PC-3 (cell line): Measurements from ENCODE around the gene SELENOS. TPM values are rescaled to one million over a fixed set of nuclear protein-coding genes. Genes with fewer than 3 reads are reported as not detected.

ENCODE experiments used
- ATAC-seq: fragments of 200-7000 bp; cut with Tn5 transposase; 2 replicates; pipeline ENCODE4 v1.9.1; 2020; ENCODE audit warnings: mild to moderate bottlenecking, moderate library complexity
- BruUV-seq: library from RNA; stranded (reverse); fragments of 400-500 nt; replicated peaks from 2 replicates; lab custom pipeline; 2021; lab: Mats Ljungman, UMichigan
- CTCF ChIA-PET: fragments of 300-600 bp; sonication (Branson Sonifier 250); formaldehyde crosslinking; loops from one replicate; lab custom pipeline; 2022; ENCODE audit warnings: antibody characterized with exemption; lab: Charles Lee
- POLR2A ChIA-PET: fragments of 300-600 bp; sonication (Branson Sonifier 250); formaldehyde crosslinking; loops from one replicate; lab custom pipeline; 2022; ENCODE audit warnings: antibody characterized with exemption; ENCODE audit not compliant: unreplicated experiment; lab: Charles Lee
- DNase-seq: peaks from one replicate; pipeline ENCODE4 v3.0.0-alpha.2; 2015
- H2AFZ ChIP-seq: fragments of 300-600 bp; sonication (generic); 2 replicates; pipeline ENCODE4 v1.6.0; 2016; ENCODE audit warnings: antibody characterized with exemption, low read length
- H3F3A ChIP-seq: fragments of 300-600 bp; sonication (generic); one replicate; pipeline ENCODE4 v1.6.0; 2017; ENCODE audit warnings: antibody characterized with exemption, low read length, control low read depth, mild to moderate bottlenecking; ENCODE audit not compliant: unreplicated experiment
- H3K27ac ChIP-seq: fragments of 300-600 bp; sonication (generic); 2 replicates; pipeline ENCODE4 v1.5.1; 2016; ENCODE audit warnings: mild to moderate bottlenecking, low read length
- H3K27me3 ChIP-seq: fragments of 300-600 bp; sonication (generic); 2 replicates; pipeline ENCODE4 v1.6.1; 2016; ENCODE audit warnings: low read length, mixed read lengths
- H3K36me3 ChIP-seq: fragments of 300-600 bp; sonication (generic); 2 replicates; pipeline ENCODE4 v1.6.1; 2016; ENCODE audit warnings: low read depth, mixed run types, low read length, mixed read lengths
- H3K4me1 ChIP-seq: fragments of 300-600 bp; sonication (generic); 2 replicates; pipeline ENCODE4 v1.5.1; 2016; ENCODE audit warnings: low read length; ENCODE audit not compliant: insufficient read depth
- H3K4me2 ChIP-seq: fragments of 300-600 bp; sonication (generic); 2 replicates; pipeline ENCODE4 v1.6.0; 2016; ENCODE audit warnings: low read length
- H3K4me3 ChIP-seq: fragments of 300-600 bp; sonication (generic); 2 replicates; pipeline ENCODE4 v1.5.1; 2016; ENCODE audit warnings: mild to moderate bottlenecking, low read length, mixed read lengths
- H3K79me2 ChIP-seq: fragments of 300-600 bp; sonication (generic); 2 replicates; pipeline ENCODE4 v1.6.1; 2017; ENCODE audit warnings: low read length, mixed read lengths
- H3K9ac ChIP-seq: fragments of 300-600 bp; sonication (generic); 2 replicates; pipeline ENCODE4 v1.6.0; 2016; ENCODE audit warnings: mild to moderate bottlenecking, low read length
- H3K9me2 ChIP-seq: fragments of 300-600 bp; sonication (generic); replicated peaks from 2 replicates; pipeline ENCODE4 v1.6.1; 2016; ENCODE audit warnings: mixed run types, low read length, mixed read lengths
- H3K9me3 ChIP-seq: fragments of 300-600 bp; sonication (generic); 2 replicates; pipeline ENCODE4 v1.6.1; 2016; ENCODE audit warnings: low read length, mixed read lengths
- H4K20me1 ChIP-seq: fragments of 300-600 bp; sonication (generic); 2 replicates; pipeline ENCODE4 v1.6.1; 2016; ENCODE audit warnings: low read length, mixed read lengths
- CTCF ChIP-seq: fragments of 300-600 bp; sonication (generic); conservative IDR thresholded peaks from 2 replicates; pipeline ENCODE4 v1.5.1; 2017; ENCODE audit warnings: antibody characterized with exemption, low read depth, mild to moderate bottlenecking, low read length
- EZH2 ChIP-seq: fragments of 300-600 bp; sonication (generic); IDR thresholded peaks from one replicate; pipeline ENCODE4 v1.6.1; 2017; ENCODE audit warnings: antibody characterized with exemption, mild to moderate bottlenecking, low read length; ENCODE audit not compliant: unreplicated experiment
- EZH2phosphoT487 ChIP-seq: fragments of 300-600 bp; sonication (generic); IDR thresholded peaks from 2 replicates; pipeline ENCODE4 v1.6.1; 2018; ENCODE audit warnings: mild to moderate bottlenecking, antibody characterized with exemption, low read length, borderline replicate concordance
- intact Hi-C: fragments of 100-400 bp; cut with micrococcal nuclease; formaldehyde crosslinking; loops from 2 replicates; pipeline ENCODE4 v1.9.0; 2023
- total RNA-seq: library from RNA; depleted of rRNA; stranded (reverse); fragments of >200 nt; gene quantifications from 2 replicates; pipeline ENCODE4 v1.2.3, GENCODE V29; 2014

SELENOS gene
- total RNA-seq, 1 experiment from 2014 or later: 40.1 TPM

DNA sequence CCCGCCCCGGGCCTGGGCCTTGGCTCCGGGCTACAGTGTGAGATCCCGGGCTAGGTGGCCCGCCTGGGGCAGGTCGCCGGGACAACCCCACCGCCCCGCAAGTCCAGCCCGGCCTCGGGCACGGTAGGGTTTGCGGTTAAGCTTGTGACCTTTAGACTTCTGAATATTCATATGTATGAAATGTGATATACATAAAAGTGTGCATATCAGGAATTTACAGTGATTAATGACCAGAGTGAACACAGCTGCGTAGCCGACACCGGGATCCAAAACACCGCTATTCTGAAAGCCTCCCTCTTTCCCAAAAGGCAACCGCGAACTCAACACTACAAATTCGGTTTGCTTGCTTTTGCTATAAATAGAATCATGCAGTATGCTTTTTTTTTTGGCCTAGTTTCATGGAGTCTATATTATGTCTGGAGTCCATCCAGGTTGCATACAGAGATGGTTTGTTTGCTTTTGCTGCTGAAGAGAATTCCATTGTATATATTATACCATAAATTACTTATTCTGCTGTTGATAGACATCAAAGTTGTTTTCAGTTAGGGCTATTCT is 18.4 kb upstream of the SELENOS start:
- H3K4me2 ChIP-seq: peak overlapping the region; percentile 81
- intact Hi-C loops: loop anchor here (2.0 to 10.0 kb wide), 2 partner anchors 279 to 345 kb away; no protein-coding TSS in a partner anchor
- H3K79me2 ChIP-seq: peaks cover 43% of the 10 kb centered on the region
- DNase-seq (peak; percentile 46), ATAC-seq (peak; percentile 32)
- H3F3A ChIP-seq: peaks cover 4% of the 10 kb centered on the region
- H3K9me2 ChIP-seq: no peaks in the 10 kb centered on the region
- peak overlapping the region; percentile 82 for H3K27ac ChIP-seq
- no peaks in the 10 kb centered on the region for H3K27me3 ChIP-seq
- H3K36me3 ChIP-seq: peaks cover 9% of the 10 kb centered on the region
- H3K4me1 ChIP-seq: peaks cover 32% of the 10 kb centered on the region
- H3K4me3 ChIP-seq: peak overlapping the region; percentile 100
- no peaks in the 10 kb centered on the region for H3K9me3 ChIP-seq
- H2AFZ ChIP-seq: peak overlapping the region; percentile 94
- TF ChIP-seq EZH2 (no peak), CTCF (no peak), EZH2phosphoT487 (no peak)
- H3K9ac ChIP-seq: peak overlapping the region; percentile 98
- TSS peak; percentile 75 for BruUV-seq
- POLR2A ChIA-PET: no interaction called here
- CTCF ChIA-PET: interaction anchor here (0.6 kb wide), 1 partner anchor 288 kb away, joined by 3 read pairs; no protein-coding TSS in a partner anchor
- peaks cover 33% of the 10 kb centered on the region for H4K20me1 ChIP-seq

DNA sequence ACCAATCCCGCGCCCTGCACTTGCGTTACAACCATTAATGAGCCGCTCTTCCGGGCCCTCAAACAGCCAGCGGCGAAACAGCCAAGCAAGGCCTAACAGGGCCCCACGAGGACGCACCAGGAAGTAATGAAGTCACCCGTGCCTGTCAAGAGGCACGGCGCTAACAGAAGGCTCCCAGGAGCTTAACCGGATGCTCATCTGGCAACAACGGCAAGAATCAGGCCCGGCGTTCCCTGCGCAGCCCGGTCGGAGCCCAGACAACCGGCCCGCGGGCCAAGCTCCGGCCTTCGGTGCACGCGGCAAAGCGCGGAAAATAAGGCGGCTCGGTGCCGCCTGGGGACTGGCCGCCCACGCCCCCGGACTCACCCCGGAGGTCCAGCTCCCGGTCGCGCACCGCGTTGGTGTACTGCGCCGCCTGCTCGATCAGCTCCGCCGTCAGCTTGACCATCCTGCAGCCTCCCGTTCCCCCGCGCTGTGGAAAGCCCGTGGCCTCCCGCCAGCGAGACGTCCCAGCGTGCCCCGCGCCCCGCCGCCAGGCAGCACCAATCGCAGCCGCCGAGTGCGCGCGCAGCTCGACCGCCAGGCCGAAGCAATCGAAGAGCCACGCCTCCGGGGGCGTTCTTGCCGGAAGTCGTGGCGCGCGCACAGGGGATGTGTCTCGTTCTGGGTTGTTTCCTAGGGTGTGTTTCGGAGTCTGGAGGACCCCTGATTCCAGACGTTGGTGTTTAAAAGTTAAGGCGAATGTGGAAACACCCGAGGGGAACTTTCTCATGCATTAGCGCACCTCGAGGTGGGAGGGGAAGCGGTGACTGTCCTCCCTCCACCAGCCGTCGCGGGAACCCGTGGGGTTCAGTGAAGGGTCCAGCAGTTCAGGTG is 17.7 kb upstream of the SELENOS start, which contains the start of gene SNRPA1:
Gene SNRPA1, minus strand, starts transcription at position 518 of the 876 bp plus-strand sequence. Its CDS starts 70 bp downstream, at position 448.
- Histone ChIP-seq H3K27me3 (no peaks in the 10 kb centered on the region), H3K4me3 (peak within 1 kb of the TSS; percentile 100), H3K4me1 (peaks cover 32% of the 10 kb centered on the region), H3K9me2 (no peaks in the 10 kb centered on the region), H3K27ac (peak within 1 kb of the TSS; percentile 82), H3K36me3 (peaks cover 13% of the 10 kb centered on the region), H3K4me2 (peak within 1 kb of the TSS; percentile 81), H4K20me1 (peaks cover 36% of the 10 kb centered on the region), H2AFZ (peak within 1 kb of the TSS; percentile 94), H3F3A (peaks cover 4% of the 10 kb centered on the region), H3K9ac (peak within 1 kb of the TSS; percentile 98), H3K9me3 (no peaks in the 10 kb centered on the region), H3K79me2 (peaks cover 50% of the 10 kb centered on the region)
- TF ChIP-seq EZH2phosphoT487: no peak
- TF ChIP-seq EZH2: no peak
- no peak for TF ChIP-seq CTCF
- ChIA-PET CTCF (no interaction called here), POLR2A (interaction anchor here (0.5 kb wide), 1 partner anchor 321 kb away, joined by 3 read pairs; no protein-coding TSS in a partner anchor)
- no TSS peak for BruUV-seq
- intact Hi-C loops: loop anchor here (2.0 to 10.0 kb wide), 2 partner anchors 280 to 346 kb away; no protein-coding TSS in a partner anchor
- ATAC-seq (peak; percentile 62), DNase-seq (peak; percentile 95)
